Neural progenitor cell (in vitro differentiated cells): ENCODE results near the gene GRK1.

Experiments
- EZH2phosphoT487 ChIP-seq: fragments of 200-600 bp; sonication (generic); IDR thresholded peaks from 2 replicates; pipeline ENCODE4 v1.6.1; 2017; ENCODE audit warnings: antibody characterized with exemption
- TF ChIP-seq, protein P1 (sequence below): fragments of 200-600 bp; sonication (generic); IDR thresholded peaks from 2 replicates; pipeline ENCODE4 v1.5.1; 2017; ENCODE audit warnings: antibody characterized with exemption, mild to moderate bottlenecking

GRCh38 chr13:113637262-113638160 lies 29.5 kb upstream of the GRK1 start:
- TF ChIP-seq, protein P1, sequence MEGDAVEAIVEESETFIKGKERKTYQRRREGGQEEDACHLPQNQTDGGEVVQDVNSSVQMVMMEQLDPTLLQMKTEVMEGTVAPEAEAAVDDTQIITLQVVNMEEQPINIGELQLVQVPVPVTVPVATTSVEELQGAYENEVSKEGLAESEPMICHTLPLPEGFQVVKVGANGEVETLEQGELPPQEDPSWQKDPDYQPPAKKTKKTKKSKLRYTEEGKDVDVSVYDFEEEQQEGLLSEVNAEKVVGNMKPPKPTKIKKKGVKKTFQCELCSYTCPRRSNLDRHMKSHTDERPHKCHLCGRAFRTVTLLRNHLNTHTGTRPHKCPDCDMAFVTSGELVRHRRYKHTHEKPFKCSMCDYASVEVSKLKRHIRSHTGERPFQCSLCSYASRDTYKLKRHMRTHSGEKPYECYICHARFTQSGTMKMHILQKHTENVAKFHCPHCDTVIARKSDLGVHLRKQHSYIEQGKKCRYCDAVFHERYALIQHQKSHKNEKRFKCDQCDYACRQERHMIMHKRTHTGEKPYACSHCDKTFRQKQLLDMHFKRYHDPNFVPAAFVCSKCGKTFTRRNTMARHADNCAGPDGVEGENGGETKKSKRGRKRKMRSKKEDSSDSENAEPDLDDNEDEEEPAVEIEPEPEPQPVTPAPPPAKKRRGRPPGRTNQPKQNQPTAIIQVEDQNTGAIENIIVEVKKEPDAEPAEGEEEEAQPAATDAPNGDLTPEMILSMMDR = no peak
- TF ChIP-seq EZH2phosphoT487 = no peak
